ENCODE measurements around the gene FXYD5. TPM values are rescaled to one million over a fixed set of nuclear protein-coding genes. Genes with fewer than 3 reads are reported as not detected.
A peak's percentile ranks its signal among the peaks of the same experiment; 100 is the strongest.

Gene FXYD5
- total RNA-seq, 1 donor from 2014 or later = 135 TPM

- Histone ChIP-seq H3K4me3 (ENCODE audit: low read depth, low read length) (no peak within 1 kb of the TSS), H3K27me3 (ENCODE audit: control insufficient read depth, insufficient read depth, low read length) (peaks cover 70% of the 10 kb centered on the region), H3K36me3 (ENCODE audit: control insufficient read depth, insufficient read depth, low read length) (no peaks in the 10 kb centered on the region)
- TF ChIP-seq CTCF (IDR thresholded peaks at IDR 0.05; ENCODE audit: insufficient read depth, low read length, poor library complexity, severe bottlenecking) = no peak
- no peak for DNase-seq (ENCODE audit: low read depth)
Measured at GRCh38 chr19:35138305-35138892, 16.1 kb upstream of the FXYD5 start, which contains the start of gene FXYD1. FXYD1 (plus strand) TSS chr19:35138824; CDS start chr19:35140080, 1,256 bp downstream.

GRCh38 chr19:35140207-35140961 is 14.2 kb upstream of the FXYD5 start:
- Histone ChIP-seq H3K4me3 (ENCODE audit: low read depth, low read length) (no peak overlapping the region), H3K27me3 (ENCODE audit: control insufficient read depth, insufficient read depth, low read length) (peaks cover 78% of the 10 kb centered on the region), H3K36me3 (ENCODE audit: control insufficient read depth, insufficient read depth, low read length) (no peaks in the 10 kb centered on the region)
- TF ChIP-seq CTCF (IDR thresholded peaks at IDR 0.05; ENCODE audit: insufficient read depth, low read length, poor library complexity, severe bottlenecking) = no peak
- no peak for DNase-seq (ENCODE audit: low read depth)

GRCh38 chr19:35140962-35141836 is 13.3 kb upstream of the FXYD5 start:
- TF ChIP-seq CTCF (IDR thresholded peaks at IDR 0.05; ENCODE audit: insufficient read depth, low read length, poor library complexity, severe bottlenecking) = peak; percentile 59
- Histone ChIP-seq H3K27me3 (ENCODE audit: control insufficient read depth, insufficient read depth, low read length) (peaks cover 75% of the 10 kb centered on the region), H3K36me3 (ENCODE audit: control insufficient read depth, insufficient read depth, low read length) (no peaks in the 10 kb centered on the region), H3K4me3 (ENCODE audit: low read depth, low read length) (no peak overlapping the region)
- no peak for DNase-seq (ENCODE audit: low read depth)

- no peak for TF ChIP-seq CTCF (IDR thresholded peaks at IDR 0.05; ENCODE audit: insufficient read depth, low read length, poor library complexity, severe bottlenecking)
- no peak for DNase-seq (ENCODE audit: low read depth)
- Histone ChIP-seq H3K27me3 (ENCODE audit: control insufficient read depth, insufficient read depth, low read length) (peaks cover 71% of the 10 kb centered on the region), H3K4me3 (ENCODE audit: low read depth, low read length) (no peak overlapping the region), H3K36me3 (ENCODE audit: control insufficient read depth, insufficient read depth, low read length) (no peaks in the 10 kb centered on the region)
Measured at GRCh38 chr19:35141837-35142605, 12.5 kb upstream of the FXYD5 start.

GRCh38 chr19:35142606-35143230 is 11.8 kb upstream of the FXYD5 start:
- DNase-seq (ENCODE audit: low read depth) = no peak
- Histone ChIP-seq H3K36me3 (ENCODE audit: control insufficient read depth, insufficient read depth, low read length) (no peaks in the 10 kb centered on the region), H3K27me3 (ENCODE audit: control insufficient read depth, insufficient read depth, low read length) (peaks cover 66% of the 10 kb centered on the region), H3K4me3 (ENCODE audit: low read depth, low read length) (no peak overlapping the region)
- peak; percentile 65 for TF ChIP-seq CTCF (IDR thresholded peaks at IDR 0.05; ENCODE audit: insufficient read depth, low read length, poor library complexity, severe bottlenecking)
